A673 (cell line): ENCODE measurements around the gene EPB41L5.

ENCODE experiments used
- EZH2 ChIP-seq: fragments of 200-600 bp; sonication (generic); IDR thresholded peaks from 2 replicates; pipeline ENCODE4 v1.6.1; 2017; ENCODE audit warnings: borderline replicate concordance, low read depth, mild to moderate bottlenecking, mixed read lengths, antibody characterized with exemption, low read length; ENCODE audit not compliant: poor library complexity, severe bottlenecking
- TF ChIP-seq, protein P1 (sequence below): fragments of 300-800, 200-600 bp; sonication (generic); conservative IDR thresholded peaks from 2 replicates; pipeline ENCODE4 v1.5.1; 2017; ENCODE audit warnings: low read depth, mild to moderate bottlenecking, antibody characterized with exemption, low read length, moderate library complexity, mixed read lengths

DNA sequence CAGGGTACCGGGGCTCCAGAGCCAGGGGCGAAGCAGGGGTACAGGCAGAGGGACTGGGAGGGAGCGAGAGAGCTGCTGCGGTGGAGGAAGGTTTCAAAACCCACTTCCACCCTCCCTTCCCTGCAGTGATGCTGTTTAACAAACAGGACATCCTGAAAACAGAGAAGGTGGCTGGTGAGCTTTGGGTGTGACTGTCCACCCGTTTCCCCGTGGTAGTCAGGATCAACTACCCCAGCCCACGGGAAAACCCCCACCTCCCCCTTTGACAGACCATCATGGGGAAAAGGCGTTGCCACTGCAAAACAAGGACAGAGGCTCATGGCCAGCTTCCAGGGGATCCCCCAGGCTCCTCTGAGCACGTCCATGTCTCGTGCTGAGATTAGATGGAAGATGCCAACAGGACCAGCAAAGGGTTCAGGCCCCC lies 197.4 kb downstream of the EPB41L5 start:
- TF ChIP-seq, protein P1, sequence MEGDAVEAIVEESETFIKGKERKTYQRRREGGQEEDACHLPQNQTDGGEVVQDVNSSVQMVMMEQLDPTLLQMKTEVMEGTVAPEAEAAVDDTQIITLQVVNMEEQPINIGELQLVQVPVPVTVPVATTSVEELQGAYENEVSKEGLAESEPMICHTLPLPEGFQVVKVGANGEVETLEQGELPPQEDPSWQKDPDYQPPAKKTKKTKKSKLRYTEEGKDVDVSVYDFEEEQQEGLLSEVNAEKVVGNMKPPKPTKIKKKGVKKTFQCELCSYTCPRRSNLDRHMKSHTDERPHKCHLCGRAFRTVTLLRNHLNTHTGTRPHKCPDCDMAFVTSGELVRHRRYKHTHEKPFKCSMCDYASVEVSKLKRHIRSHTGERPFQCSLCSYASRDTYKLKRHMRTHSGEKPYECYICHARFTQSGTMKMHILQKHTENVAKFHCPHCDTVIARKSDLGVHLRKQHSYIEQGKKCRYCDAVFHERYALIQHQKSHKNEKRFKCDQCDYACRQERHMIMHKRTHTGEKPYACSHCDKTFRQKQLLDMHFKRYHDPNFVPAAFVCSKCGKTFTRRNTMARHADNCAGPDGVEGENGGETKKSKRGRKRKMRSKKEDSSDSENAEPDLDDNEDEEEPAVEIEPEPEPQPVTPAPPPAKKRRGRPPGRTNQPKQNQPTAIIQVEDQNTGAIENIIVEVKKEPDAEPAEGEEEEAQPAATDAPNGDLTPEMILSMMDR = no peak
- TF ChIP-seq EZH2 = no peak
